ENCODE results near the gene VPS26C.

The VPS26C gene

DNA sequence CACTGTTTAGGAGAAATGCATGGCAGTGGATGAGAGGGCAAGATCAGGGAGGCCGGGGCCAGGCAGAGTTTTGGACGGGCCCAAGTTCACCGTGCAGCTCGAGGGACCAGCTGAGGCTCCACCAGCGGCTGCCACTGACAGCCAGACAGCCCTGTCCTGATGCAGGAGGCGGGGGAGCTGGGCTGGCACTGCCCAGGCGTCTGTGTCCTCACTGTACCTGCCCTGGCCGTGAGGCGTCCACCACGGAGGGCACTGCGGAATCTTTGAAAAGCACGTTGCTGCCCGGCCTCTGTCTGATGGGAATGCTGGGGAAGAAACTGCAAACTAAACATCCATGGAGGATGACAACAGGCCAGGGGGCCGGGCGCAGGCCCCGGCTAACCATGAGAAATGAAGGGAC, 35.5 kb downstream of the VPS26C start:
- TF ChIP-seq CTCF (IDR thresholded peaks at IDR 0.05), result no peak

DNA sequence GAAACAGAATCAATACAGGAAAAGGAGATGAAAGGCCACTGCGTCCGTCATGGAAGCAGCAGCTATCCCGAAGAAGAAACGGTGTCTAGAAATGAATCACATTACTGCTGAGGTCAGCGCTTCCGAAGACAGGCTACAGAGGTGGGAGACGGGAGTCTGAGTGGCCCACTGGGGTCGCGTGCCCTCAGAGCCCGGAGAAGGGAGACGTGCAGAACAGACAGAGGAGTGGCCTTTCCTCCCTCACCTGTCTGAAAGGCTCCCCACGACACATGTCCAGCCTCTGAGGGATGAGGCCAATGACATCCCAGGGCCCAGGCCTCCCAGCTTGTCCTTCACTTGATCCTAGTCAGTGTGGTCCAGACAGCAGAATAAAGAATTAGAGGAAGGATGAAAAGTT, 35.9 kb downstream of the VPS26C start:
- no peak for TF ChIP-seq CTCF (IDR thresholded peaks at IDR 0.05)

DNA sequence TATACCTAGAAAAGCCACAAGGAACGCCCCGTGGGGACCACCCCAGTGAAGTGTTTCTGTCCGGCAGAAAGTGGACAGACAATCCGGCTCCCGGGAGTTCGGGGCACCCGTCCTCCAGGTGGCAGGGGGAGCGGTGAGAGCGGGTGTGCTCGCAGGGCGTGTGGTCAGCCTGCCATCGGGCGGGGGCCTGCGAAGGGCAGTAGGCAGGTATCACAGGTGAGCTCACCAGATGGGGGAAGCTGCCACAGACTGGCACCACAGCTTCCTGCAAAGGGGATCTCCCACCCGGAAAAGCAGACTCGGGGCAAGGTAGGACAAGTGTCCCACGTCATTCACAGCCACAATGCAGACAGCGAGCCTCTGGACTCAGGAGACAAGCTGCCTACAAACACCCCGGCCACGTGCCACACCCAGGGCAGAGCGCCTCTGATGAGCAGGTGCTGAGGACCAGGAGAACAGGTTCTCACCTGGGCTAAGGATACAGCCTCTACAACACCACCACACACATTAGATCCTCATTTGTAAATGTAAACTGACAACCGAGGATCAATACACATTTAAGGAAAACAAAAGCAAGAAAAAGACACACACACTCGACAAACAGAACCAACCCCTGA, 36.4 kb downstream of the VPS26C start:
- TF ChIP-seq CTCF (IDR thresholded peaks at IDR 0.05), result no peak

GRCh38 chr21:37228003-37228400, 39.1 kb downstream of the VPS26C start:
- no peak for TF ChIP-seq CTCF (IDR thresholded peaks at IDR 0.05)

GRCh38 chr21:37227071-37228002, 39.8 kb downstream of the VPS26C start:
- no peak for TF ChIP-seq CTCF (IDR thresholded peaks at IDR 0.05)

- no peak for TF ChIP-seq CTCF (IDR thresholded peaks at IDR 0.05)
Observed at GRCh38 chr21:37226041-37226920, 40.9 kb downstream of the VPS26C start.

Measured in LNCAP (cell line).